Breast epithelium (tissue), 3 donors: ENCODE results near the gene LINC00237.

ENCODE experiments used
- POLR2A ChIP-seq: fragments of 450-650 bp; IDR thresholded peaks from one replicate; pipeline ENCODE4 v1.6.1; 2016; ENCODE audit warnings: antibody characterized with exemption, mild to moderate bottlenecking, moderate library complexity
- POLR2AphosphoS5 ChIP-seq, 3 donors: sonication (generic); formaldehyde crosslinking; IDR thresholded peaks; one replicate each; pipeline ENCODE4 v1.6.1; 2017; ENCODE audit warnings: antibody characterized with exemption in 3 of 3
- TF ChIP-seq, protein P1 (sequence below), 3 donors: fragments of 450-650 bp; IDR thresholded peaks; one replicate each; pipeline ENCODE4 v1.5.1; 2016 to 2017; ENCODE audit warnings: antibody characterized with exemption in 3 of 3, mild to moderate bottlenecking in 3 of 3, moderate library complexity in 3 of 3

DNA sequence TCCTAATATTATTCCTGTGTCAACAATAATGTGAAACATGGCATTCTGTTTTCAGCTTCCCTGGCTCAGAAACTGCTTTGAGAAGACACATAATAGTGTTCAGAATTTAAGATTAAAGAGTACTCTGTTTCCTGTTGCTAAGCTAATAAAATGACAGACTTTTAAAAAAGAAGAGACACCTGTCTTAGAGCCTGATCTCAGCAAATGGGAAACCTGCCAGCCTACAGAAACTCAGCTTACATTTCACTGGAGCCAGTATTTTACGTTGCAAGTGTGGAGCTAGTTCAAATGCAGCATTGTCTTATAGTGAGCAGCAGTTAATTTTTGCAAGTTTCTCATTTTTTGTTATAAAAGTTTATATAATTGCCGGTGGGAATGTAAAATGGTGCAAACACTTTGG, 48.5 kb upstream of the LINC00237 start:
- TF ChIP-seq, protein P1, sequence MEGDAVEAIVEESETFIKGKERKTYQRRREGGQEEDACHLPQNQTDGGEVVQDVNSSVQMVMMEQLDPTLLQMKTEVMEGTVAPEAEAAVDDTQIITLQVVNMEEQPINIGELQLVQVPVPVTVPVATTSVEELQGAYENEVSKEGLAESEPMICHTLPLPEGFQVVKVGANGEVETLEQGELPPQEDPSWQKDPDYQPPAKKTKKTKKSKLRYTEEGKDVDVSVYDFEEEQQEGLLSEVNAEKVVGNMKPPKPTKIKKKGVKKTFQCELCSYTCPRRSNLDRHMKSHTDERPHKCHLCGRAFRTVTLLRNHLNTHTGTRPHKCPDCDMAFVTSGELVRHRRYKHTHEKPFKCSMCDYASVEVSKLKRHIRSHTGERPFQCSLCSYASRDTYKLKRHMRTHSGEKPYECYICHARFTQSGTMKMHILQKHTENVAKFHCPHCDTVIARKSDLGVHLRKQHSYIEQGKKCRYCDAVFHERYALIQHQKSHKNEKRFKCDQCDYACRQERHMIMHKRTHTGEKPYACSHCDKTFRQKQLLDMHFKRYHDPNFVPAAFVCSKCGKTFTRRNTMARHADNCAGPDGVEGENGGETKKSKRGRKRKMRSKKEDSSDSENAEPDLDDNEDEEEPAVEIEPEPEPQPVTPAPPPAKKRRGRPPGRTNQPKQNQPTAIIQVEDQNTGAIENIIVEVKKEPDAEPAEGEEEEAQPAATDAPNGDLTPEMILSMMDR (IDR thresholded peaks at IDR 0.05), result no peak
- no peak for TF ChIP-seq POLR2AphosphoS5 (IDR thresholded peaks at IDR 0.05)
- TF ChIP-seq POLR2A, result no peak
